Fibroblast of gingiva (primary cell): ENCODE results near the gene RGSL1.

Experiments used
- DNase-seq: peaks from one replicate; pipeline ENCODE4 v3.0.0-alpha.2; 2011; ENCODE audit warnings: low read depth

RGSL1 gene

DNA sequence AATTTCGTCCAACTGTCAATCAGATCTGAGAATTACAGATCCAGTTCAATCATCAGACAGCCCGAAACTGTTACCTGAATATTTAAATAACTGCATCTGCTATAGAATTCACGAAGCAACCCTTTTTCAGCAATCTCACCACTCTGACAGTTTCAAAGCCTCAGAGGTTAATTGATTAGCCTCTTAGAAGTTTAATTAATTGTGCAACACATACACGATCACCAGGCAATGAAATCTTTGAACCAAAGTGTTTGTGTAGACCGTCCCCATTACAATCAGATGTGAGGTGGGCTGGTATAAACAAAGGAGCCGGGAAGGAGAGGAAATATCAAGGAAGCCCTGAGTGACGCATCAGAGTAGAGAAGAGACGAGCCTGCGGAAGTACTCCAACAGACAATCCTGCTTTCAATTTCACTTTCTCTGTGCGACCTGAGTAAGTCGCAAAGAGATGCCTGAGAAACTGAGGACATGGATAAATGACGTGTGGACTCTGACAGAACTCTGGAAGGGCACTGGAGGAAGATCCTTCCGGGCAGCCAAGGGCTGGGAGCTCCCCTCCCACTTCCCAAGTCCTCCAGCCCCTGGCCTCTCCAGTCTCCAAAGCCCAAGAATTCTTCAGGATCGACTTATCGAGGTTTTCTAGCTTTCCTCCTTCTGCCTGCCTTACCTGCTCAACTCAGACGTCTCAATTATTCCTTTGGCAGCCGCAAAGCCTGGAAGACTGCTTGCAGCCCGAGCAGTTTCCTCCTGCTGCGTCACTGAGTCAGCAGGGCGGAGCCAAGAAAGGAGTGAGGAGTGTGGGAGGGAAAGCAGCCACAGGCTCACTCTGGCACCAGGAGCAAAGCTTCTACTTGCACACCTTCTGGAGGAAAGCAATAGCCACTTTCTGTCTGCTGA lies 138.8 kb downstream of the RGSL1 start, which contains the start of gene RNASEL:
TSS of gene RNASEL (minus strand) at position 757 of the 897 bp plus-strand sequence. CDS start 2,450 bp downstream, outside the sequence.
- peak; percentile 59 for DNase-seq

DNA sequence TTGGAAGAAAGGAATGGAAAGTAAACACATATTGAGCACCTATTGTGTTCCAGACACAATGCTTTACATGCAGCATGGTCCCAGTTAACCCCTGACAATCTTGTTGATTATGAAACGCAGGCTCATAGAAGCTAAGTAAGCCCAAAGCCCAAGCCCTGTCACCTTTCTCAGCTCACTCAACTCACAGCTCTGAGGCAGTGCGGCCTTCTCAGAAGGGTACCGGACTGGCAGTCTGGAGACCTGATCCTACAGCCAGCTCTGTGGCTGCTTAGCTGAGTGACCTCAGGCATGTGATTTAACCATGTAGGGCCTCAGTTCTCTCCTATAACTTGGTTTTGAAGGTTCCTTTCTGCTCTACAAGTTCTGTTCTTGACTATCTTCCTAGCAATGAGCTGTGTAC lies 139.6 kb downstream of the RGSL1 start:
- no peak for DNase-seq

DNA sequence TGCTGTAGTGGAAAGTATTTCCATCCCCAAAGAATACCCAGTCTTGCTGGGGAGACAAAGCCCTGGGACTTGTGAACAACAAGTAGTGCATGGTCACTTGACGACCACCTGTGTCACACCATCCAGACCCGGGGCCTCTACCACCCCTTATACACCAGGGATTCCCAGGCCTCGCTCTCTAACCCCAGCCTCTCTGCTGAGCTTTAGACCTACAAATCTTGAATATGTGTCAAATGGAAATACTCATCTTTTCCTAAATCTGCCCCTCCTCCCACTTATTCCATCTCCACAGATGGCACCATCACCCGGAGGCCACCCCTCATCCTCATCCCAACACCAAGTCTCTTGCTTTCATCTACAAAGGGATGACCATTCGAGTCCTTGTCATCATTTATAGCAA lies 140.0 kb downstream of the RGSL1 start:
- DNase-seq: no peak

DNA sequence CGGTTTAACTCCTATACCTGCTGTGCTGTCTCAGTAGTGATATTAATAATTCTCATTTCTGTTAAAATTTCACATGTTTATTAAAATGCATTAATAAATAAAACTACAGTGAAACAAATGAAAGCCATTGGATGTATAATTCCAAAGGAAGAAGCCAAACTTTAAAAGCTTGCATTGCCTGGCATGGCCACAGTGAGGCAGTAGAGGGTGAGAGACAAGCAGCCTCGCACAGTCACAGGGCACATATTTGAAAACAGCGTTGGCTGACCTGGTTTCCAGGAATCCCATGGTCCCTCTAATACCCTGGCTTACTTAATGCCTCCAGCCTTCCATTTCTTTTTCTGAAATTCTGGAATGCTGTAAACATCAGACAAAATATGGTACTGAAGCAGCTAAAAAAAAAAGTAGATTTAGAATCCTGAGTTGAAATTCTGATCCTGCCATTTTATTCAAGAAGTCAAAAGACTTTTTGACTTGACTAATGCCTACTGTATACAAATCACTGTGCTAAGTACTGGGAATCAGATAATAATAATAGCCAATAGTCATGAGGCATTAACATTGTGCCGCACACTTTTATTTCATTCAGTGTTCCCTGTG lies 145.8 kb downstream of the RGSL1 start:
- DNase-seq: peak; percentile 54

DNA sequence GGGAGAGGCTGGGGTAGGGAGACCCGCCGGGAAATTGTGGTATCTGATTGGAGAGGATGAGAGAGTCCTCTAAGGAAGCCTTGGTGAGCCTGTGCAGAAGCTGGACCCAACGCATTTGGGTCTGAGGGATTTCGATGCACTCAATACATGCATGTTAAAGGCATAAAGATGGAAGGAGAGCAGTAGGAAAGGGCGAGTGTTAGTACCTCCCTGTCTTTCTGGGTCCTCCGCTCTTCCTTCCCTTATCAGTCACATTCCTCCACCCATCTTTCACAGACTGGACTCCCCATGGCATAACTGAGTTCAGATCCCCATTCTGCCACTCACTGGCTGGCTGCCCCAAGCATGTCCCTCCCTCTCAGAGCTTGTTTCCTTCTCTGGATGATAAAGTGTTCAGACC lies 147.0 kb downstream of the RGSL1 start:
- no peak for DNase-seq

DNA sequence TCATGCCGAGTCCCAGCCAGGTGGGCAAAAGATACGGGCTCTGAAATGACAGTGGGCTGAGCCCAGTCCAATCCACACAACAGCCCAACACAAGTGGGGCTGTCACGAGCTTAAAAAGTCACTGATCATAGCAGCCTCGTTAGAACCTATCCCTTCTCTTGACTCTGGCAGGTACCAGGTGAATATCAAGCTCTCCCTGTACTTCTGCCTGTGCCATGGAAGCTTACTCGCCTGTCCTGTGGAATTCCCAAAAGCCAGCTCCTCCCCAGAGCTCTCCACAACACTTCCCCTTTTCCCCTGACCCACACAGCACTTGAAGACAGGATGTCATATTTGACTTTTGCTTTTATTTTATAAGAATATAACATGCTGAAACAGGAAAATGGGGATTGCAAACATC lies 148.3 kb downstream of the RGSL1 start:
- no peak for DNase-seq

DNA sequence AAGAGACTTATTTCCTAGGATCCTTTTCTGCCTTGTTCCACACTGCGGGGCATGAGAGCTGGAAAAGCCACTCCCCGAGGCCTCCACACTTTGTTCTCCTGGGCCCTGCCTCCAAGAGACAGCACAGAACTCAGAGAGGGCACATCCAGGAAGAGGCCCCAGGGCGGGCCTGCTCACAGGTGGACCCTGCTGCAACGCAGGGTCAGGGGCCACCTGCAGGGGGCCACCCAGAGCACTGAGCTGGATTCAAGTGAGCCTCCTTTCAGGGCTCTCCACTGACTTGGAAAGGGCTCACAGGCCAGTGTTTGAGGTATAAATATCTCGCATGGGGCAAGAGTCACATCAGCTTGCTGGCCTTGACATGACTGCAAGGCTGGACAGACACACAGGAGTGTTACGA lies 149.4 kb downstream of the RGSL1 start:
- no peak for DNase-seq

DNA sequence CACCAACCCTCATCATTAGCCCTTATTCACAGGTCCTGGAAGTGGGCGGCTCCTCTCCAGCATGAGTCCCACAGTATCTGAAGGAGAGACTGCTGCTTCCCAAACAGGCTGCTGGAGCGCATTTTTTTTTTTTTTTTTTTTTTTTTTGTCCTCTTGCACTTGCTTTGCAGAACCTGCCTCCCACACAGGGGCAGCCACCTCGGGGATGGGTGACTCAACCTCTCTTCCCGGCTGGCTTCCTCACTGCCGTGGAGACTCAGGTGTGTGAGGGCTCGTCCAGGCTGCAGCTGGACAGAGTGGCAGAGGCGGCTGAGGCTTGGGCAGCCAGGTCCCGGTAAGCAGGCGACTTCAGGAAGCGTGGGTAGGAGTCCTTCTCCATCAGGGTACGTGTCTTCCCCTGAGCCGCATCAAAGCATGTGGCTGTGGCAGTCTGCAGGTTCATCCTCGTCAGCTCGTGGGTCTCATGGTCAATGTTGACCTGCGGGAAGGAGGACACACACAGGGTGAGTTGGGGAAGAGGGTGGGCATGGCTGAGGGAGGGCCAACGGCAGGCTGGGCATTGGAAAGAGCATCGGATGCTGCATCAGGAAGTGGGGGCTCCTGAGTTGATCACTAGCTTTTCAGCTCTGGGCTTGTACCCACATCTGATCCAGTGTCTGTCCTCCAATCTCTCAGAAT lies 150.2 kb downstream of the RGSL1 start:
- no peak for DNase-seq

DNA sequence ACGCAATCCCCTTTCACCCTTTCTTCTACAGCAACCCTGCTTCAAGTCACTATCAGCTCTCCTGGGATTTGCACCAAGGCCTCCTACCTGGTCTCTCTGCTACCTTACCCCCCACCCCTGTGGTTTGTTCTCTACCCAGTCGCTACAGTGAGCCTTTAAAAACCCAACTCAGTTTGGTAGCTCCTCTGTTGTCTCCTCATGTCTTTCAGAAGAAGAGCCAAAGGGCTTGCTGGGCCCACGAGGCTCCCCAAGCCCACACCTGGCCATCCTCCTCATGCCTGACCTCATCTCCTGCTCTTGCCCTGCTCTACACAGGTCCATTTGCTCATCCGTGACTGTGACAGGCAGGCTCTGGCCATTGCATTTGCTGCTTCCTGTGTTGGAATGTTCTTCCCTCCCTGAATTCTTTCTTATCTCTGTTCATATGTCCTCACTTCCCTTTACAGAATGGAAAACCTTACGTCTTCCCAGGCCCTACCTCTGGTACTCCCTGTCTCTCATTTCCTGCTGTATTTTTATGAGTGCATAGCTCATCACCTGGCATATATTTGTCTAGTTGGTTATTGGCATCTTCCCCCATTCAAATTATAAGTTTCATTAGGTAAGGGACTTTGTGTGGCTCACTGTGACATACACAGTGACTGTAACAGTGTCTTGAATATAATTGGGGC lies 150.9 kb downstream of the RGSL1 start:
- DNase-seq: no peak

DNA sequence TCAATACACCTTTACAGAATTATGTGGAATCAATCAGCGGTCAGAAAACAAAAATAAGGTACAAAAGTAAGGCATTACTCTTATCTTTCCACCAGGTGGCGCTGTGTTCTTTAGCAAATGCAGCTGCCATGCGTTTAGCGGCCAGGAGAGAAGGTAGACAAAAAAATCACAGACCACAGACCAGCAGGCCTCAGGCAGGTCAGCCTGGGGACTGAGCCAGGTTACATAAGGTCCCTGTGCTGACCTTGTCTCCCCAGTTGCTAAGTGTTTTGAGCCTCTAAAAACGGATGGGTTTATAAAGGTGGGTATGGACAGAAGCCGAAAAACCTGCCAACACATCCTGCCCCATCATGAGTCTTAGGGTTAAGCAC lies 151.5 kb downstream of the RGSL1 start:
- DNase-seq: peak; percentile 62

DNA sequence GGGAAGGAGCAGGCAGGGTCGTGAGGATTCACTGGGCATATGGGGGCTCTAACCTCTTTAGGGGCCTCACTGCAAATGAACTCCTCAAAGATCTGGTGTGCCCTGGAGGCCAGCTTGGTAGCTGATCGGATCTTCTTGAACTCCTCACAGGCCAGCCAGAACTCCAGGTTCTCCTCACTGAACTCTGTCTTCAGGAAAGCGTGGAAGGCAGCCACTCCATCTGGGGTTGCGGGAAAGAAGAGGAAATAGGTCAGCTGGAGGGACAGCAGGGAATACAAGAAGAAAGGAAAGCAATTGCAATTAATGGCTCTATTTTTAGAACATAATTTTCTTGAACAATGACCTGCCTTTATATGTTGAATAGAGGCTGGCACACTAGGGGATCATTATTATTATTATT lies 152.0 kb downstream of the RGSL1 start:
- no peak for DNase-seq

DNA sequence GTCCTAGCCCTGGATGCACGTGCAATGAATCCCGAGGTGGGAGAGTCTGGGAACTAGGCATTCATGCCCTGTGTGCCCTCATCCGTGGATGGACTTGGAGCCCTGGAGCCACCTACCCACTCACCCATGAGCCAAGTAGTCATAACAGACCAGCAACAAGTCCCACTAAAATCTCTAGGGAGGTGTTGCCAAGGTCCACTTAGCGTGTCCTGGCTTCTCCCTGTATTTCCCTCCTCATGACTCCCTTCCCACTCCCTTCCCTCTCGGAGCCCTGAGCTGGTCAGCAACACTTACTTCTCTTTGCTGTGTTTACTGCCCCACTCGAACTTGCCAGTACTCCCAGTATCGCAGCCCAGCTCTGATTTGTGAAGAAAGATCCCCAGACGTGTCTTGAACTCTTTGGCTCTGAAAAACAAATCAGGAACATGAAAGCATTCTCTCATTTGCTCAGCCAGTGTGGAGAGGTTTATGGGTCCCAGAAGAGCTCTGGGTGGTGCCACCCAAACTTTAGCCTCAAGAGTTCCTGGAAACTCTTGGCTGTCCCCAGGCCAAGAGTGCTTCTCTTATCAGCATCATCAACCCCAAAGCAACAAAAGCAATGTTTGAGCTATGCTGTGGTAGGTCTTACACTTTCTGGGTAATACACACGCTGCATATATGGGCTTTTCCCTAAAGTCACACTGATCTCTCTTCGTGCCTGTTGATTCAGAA lies 153.1 kb downstream of the RGSL1 start:
- no peak for DNase-seq

DNA sequence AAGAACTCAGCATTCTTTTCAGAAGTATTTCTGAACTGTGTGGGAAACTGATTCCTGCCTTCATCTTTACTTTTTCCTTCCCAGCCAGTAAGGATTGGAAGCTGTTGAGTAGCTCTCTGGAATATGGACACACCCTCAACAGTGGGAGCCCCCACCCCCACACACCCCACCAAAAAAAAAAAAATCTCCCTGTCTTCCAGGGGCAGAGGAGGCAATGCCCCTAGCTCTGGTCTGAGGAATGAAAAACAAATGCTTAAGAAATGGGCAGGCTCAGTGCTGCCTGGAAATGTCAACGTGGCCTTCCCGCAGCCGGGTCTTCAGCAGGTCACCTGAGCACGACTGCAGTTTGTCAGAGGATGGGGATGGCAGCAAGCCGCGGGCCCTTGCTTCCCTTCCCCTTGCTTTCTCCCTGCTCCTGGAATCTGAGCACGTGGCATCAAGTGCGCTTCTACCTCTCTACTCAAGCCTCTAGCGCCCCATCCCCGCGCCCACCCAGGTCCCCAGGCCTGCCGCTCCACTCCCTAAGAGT lies 153.8 kb downstream of the RGSL1 start:
- DNase-seq: no peak

DNA sequence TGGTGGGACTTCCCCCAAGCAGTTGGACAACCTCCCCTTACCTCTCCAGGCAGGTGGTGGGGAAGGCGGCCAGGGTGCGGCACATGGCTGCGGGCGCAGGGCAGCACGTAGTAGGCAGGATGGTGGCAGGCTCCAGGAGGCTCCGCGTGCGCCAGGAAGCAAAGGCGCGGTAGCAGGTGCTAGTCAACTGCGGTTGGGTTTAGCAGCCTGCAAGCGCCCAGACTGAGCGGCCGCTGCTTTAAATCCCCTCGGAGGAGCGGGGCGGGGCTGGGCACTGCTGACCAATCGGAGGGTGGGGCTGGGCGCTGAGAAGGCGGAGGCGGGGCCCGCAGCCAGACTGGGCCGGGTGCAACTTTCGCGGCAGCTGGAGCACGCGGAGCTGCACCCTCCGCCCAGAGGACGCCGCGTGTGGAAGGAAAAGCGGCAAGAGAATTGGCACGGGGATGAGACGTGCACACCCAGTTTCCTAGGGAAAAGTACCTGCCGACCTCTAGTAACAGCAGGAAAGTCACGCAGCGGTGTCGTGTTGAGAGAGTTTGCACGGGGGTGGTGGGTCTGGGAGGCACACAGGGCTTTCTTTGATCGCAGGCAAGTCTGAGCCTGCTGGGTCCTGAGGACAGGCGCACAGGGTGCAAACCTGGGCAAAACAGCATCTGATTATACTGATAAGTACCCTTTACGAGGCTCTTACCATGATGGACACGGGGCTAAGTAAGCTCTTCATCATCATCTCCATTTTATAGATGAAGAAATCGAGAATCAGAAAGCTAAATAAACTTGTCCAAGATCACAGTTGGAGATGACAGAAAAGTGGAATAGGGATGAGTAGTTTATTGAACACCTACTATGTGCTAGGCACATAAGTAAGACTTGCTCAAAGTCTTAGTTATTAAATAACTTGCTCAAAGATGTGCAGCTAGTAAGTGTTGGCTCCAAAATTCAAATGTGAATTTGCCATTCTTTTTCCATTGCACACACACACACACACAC lies 154.5 kb downstream of the RGSL1 start, which contains the start of gene RGS16:
TSS of gene RGS16 (minus strand) at position 215 of the 990 bp plus-strand sequence. CDS start at position 85, 130 bp downstream.
- DNase-seq: peak; percentile 65

DNA sequence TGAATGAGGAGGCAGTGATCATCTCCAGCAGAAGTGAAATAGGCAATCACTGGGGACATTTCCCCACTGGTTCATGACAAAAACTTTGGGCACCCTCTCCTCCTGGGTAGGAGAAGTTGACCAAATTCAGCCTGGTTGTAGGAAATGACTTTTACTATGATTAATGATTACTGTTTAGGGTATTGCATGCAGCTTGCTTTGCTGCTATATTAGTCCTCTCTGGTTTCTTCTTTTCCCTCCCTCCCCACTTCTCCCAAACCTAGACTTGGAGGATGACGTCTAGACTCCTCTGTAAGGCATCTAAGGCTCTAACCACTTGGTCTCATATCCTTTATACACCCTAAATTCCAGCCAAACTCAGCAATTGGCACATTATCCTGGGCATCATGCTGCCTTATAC lies 157.6 kb downstream of the RGSL1 start:
- no peak for DNase-seq

DNA sequence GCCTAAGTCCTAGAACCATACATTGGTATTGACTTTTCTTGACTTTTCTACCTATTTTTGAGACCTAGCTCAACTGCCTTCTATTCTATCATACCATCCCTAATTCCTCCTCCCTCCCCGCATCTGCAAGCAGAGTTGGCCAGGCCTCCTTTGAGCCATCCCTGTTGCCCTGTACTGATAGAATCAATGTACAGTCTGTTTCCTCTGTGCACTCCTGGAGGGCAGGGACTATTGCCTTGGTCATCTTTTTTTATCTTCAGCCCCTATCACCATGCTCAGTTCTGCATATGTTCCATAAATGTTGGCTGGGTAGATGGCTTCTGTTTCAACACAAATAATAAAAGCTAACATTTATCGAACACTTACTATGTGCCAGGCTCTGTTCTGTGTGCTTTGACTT lies 158.3 kb downstream of the RGSL1 start:
- DNase-seq: no peak

DNA sequence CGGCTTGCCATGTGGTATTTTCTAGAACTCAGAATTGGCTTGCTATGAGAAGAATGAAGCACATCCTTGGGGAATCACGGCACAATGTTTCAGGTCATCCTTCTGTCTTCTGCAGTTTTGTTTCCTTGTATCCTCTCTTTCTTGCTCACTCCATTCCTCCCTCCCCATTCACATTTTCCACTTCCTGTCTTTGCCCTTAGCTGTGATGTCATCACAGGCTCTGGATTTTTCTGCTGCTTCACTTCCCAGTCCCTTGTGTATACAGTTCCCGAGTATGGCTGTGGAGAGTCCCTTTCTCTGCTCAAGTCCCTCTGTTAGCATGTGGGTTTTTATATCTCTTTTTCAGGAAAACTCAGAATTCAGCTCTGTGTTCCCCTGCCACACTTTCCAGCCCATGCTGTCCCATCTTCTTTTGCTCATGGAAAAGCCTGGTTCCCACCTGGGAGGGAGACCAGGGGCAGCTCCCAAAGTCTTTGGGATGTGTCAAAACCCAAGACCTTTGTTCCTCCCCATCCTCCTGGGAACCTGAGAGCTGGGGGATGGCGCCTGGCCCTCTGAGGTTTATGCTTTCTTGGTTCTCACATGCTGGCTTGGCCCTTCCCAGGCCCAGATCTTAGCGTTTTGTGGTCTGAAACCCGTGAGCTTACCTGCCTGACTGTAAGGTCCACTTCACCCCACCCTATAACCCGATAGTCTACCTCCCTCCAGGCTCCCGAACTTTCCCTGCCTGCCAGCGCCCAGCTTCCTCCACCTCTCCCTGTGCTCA lies 159.1 kb downstream of the RGSL1 start:
- DNase-seq: peak; percentile 40
